Effector memory CD8-positive, alpha-beta T cell (primary cell): ENCODE measurements around the gene KCNN3.

Source experiments
- ATAC-seq: fragments of 150-1000 bp; cut with Tn5 transposase; replicated peaks from 2 replicates; pipeline ENCODE4 v1.10.0; 2021; ENCODE audit warnings: mild to moderate bottlenecking, moderate library complexity
- DNase-seq, 3 experiments: peaks; one replicate each; pipeline ENCODE4 v3.0.0; 2021
- H3K27ac Mint-ChIP-seq, 2 donors: one replicate each; pipeline ENCODE4 v1.8.0; 2022; ENCODE audit warnings: mild to moderate bottlenecking in 2 of 2, mixed read lengths in 2 of 2, moderate library complexity in 2 of 2
- H3K27me3 Mint-ChIP-seq, 2 donors: one replicate each; pipeline ENCODE4 v1.8.0; 2022; ENCODE audit warnings: mixed read lengths in 2 of 2
- H3K36me3 Mint-ChIP-seq: one replicate; pipeline ENCODE4 v1.8.0; 2022; ENCODE audit warnings: mild to moderate bottlenecking, moderate library complexity, mixed read lengths; ENCODE audit not compliant: insufficient read depth
- H3K4me1 Mint-ChIP-seq, 2 donors: one replicate each; pipeline ENCODE4 v1.8.0; 2022; ENCODE audit warnings: low read depth in 2 of 2, mixed read lengths in 2 of 2
- H3K4me3 Mint-ChIP-seq, 2 donors: one replicate each; pipeline ENCODE4 v1.8.0; 2022; ENCODE audit warnings: mild to moderate bottlenecking in 2 of 2, mixed read lengths in 2 of 2, moderate library complexity in 2 of 2
- H3K9me3 Mint-ChIP-seq, 2 donors: one replicate each; pipeline ENCODE4 v1.8.0; 2022; ENCODE audit warnings: mixed read lengths in 2 of 2

Gene KCNN3

DNA sequence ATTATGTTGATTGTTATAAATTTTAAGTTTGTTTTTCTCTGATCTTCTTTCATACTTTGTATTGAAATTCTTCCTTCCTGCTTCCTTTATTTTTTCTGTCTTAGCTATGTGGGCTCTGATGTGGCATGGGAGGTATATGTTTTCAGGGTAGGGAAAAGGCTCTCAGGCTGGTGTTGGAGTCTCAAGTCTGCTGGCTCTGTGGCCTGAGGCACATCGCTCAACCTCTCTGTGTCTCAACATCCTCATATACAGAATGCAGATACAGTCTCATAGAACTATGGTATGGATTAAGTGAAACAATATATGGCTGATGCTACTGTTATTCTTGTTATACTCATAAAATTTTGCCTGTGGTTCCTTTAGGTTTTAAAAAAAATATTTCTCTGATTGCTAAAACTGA, 105.9 kb downstream of the KCNN3 start:
- DNase-seq: no peak
- no peak for ATAC-seq
- no peak overlapping the region for H3K27ac Mint-ChIP-seq
- H3K4me3 Mint-ChIP-seq: no peak overlapping the region
- no peaks in the 10 kb centered on the region for H3K9me3 Mint-ChIP-seq
- no peaks in the 10 kb centered on the region for H3K36me3 Mint-ChIP-seq
- peaks cover 3 to 4% of the 10 kb centered on the region in 2 donors for H3K4me1 Mint-ChIP-seq
- H3K27me3 Mint-ChIP-seq: peaks cover 39 to 56% of the 10 kb centered on the region in 2 donors

DNA sequence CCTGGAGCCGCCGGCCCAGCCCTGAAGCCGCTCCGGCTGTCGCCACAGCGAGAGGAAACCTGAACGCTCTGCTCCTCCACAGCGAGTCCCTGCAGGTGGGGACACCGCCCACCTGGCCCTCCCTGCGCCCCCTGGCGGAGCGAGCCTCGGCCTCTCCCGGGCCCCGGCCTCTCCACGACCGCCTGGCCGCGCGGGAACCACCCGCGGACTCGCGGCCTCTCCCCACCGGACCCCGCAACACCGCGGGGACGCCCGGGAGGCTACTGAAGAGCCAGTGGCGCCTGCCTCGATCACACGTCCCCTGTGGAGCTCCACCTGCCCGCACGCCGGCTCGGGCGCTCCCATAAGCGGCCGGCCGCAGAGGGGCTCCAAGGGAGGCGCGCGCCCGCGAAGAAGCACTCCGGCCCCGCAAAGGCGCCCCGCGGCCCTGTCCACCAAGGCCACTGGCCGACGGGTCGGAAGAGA, 109.6 kb downstream of the KCNN3 start:
- Mint-ChIP-seq H3K4me3 (peak overlapping the region; percentile 36 to 53), H3K27me3 (peaks cover 31 to 53% of the 10 kb centered on the region in 2 donors), H3K9me3 (no peaks in the 10 kb centered on the region), H3K4me1 (peaks cover 7 to 8% of the 10 kb centered on the region in 2 donors), H3K36me3 (no peaks in the 10 kb centered on the region), H3K27ac (no peak overlapping the region)
- ATAC-seq (peak; percentile 99), DNase-seq (peak; percentile 83 to 84 (median 83))

DNA sequence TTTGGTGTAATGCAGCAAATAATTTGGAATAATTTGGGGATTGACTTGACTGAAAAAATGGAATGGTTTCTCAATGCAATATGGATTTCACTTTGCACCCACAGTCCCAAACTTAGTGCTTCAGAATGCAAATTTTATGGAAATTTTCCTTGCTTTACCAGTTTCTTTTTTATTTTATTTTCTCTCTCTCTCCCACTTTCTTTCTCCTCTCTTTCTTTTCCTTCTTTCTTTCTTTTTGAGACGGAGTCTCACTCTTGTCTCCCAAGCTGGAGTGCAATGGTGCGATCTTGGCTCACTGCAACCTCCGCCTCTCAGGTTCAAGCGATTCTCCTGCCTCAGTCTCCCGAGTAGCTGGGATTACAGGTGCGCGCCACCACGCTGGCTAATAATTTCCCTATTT, 110.3 kb downstream of the KCNN3 start:
- Mint-ChIP-seq H3K36me3 (no peaks in the 10 kb centered on the region), H3K9me3 (no peaks in the 10 kb centered on the region), H3K27ac (no peak overlapping the region), H3K27me3 (peaks cover 24 to 51% of the 10 kb centered on the region in 2 donors), H3K4me3 (peak overlapping the region; percentile 36 to 53), H3K4me1 (peaks cover 7 to 8% of the 10 kb centered on the region in 2 donors)
- no peak for DNase-seq
- ATAC-seq: no peak

DNA sequence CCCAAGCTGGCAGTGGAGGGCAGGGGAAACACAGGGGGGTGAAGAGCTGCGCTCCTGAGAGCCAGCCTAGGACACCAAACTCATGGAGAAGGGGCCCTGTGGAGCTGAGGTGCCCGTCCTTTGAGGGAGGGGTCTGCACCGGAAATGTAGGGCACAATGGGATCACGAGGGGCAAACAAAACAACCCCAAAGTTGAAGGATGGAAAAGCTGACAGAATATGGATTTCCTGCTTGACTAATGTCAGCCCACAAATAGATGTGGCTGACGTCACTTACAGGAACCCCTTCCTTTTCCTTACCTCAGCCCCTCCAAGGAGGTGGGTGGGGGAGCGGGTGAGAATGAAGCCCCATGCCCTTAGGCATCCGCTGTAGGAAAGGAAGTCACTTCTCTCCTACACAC, 110.9 kb downstream of the KCNN3 start:
- Mint-ChIP-seq H3K36me3 (no peaks in the 10 kb centered on the region), H3K27ac (no peak overlapping the region), H3K9me3 (no peaks in the 10 kb centered on the region), H3K4me1 (peaks cover 7 to 8% of the 10 kb centered on the region in 2 donors), H3K4me3 (peak overlapping the region in 1 of 2 donors; percentile 55), H3K27me3 (peaks cover 18 to 51% of the 10 kb centered on the region in 2 donors)
- ATAC-seq (peak; percentile 35), DNase-seq (no peak)

DNA sequence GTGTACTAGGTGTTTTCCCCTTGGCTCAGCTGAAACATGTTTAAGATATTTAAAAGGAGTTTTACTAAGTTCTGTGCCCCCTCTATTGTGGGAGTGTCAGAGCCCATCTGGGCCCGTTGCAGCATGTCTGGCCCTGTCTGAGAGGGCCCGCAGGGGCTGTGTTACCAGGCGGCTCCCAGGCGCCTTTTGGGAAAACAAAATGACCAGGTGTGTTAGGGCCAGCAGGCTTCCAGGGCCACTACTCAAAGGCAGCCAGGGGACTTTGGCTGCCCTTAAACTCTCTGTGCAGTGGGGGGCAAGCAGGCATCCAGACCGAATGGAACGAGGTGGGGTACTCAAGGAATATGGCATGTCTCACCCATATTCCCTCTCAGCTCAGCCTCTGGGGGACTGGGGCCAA, 111.7 kb downstream of the KCNN3 start:
- peaks cover 7 to 8% of the 10 kb centered on the region in 2 donors for H3K4me1 Mint-ChIP-seq
- peaks cover 15 to 51% of the 10 kb centered on the region in 2 donors for H3K27me3 Mint-ChIP-seq
- H3K36me3 Mint-ChIP-seq: no peaks in the 10 kb centered on the region
- H3K27ac Mint-ChIP-seq: no peak overlapping the region
- H3K9me3 Mint-ChIP-seq: no peaks in the 10 kb centered on the region
- H3K4me3 Mint-ChIP-seq: no peak overlapping the region
- DNase-seq (no peak), ATAC-seq (no peak)

DNA sequence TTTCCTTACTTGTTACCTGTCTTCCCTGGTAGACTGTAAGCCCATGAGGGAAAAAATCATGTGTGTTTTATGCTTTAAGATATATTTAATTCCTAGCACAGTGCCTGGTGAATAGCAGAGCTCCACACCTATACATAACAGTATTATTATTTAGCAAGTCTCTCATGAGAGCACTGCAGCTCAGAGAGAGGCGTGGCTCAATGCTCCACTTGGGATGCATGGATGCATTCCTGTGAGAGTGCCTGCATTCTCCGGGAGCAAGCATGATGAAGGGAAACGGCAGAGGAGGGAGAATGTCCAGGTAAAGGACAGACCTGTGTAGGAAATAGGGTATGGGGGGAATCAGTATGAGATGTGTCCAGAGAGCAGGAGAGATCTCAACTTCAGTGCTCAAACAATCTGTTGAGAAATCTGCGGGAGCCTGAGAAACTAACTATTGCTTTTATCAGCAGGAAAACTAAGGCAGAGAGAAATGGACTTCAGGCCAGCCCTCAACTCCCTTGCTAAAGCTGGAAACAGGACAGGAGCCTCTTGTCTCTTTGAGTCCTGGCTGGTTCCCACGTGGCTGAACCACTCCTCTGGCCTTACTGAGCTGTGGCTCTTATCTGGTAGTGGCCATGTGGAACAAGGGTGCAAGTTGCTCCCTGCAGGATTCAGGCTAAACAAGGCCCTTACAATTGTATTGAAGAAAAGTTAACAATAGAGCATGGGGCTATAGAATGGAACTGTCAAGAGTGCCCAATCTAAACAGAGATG, 113.1 kb downstream of the KCNN3 start:
- peaks cover 6 to 45% of the 10 kb centered on the region in 2 donors for H3K27me3 Mint-ChIP-seq
- H3K9me3 Mint-ChIP-seq: no peaks in the 10 kb centered on the region
- no peak overlapping the region for H3K4me3 Mint-ChIP-seq
- no peaks in the 10 kb centered on the region for H3K36me3 Mint-ChIP-seq
- no peak for ATAC-seq
- DNase-seq: no peak
- H3K4me1 Mint-ChIP-seq: peaks cover 7 to 8% of the 10 kb centered on the region in 2 donors
- H3K27ac Mint-ChIP-seq: no peak overlapping the region

DNA sequence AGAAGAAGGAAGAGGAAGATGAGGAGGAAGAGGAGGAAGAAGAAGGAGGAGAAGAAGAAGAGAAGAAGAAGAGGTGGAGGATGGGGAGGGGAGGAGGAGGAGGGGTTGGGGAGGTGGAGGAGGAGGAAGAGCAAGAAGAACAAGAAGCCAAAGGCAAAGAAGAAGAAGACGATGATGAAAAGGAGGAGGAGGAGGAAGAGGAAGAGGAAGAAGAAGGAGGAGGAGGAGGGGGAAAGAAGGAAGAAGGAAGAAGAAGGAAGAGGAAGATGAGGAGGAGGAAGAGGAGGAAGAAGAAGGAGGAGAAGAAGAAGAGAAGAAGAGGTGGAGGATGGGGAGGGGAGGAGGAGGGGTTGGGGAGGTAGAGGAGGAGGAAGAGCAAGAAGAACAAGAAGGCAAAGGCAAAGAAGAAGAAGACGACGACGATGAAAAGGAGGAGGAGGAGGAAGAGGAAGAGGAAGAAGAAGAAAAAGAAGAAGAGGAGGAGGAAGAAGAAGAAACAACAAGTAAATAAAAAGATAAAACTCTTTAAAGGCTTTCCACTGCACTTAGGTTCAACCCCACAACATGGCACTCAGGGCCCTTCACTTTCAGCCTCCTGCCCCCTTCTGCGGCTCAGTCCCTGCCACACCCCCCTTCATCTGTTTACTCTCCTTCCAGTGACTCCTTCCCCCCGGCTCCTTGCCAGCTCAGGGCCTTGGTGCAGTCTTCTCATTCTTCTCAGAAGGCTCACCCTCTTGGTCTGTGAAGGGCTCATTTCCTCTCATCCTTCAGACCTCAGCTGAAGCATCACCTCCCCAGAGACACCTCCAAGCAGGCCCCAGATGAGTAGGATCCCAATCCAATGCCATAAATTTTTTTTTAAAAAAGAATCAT, 114.0 kb downstream of the KCNN3 start:
- H3K4me1 Mint-ChIP-seq: peaks cover 7 to 11% of the 10 kb centered on the region in 2 donors
- no peaks in the 10 kb centered on the region for H3K9me3 Mint-ChIP-seq
- H3K27me3 Mint-ChIP-seq: peaks cover 11 to 53% of the 10 kb centered on the region in 2 donors
- DNase-seq (no peak), ATAC-seq (no peak)
- peak overlapping the region in 1 of 2 donors; percentile 58 for H3K27ac Mint-ChIP-seq
- no peaks in the 10 kb centered on the region for H3K36me3 Mint-ChIP-seq
- no peak overlapping the region for H3K4me3 Mint-ChIP-seq

DNA sequence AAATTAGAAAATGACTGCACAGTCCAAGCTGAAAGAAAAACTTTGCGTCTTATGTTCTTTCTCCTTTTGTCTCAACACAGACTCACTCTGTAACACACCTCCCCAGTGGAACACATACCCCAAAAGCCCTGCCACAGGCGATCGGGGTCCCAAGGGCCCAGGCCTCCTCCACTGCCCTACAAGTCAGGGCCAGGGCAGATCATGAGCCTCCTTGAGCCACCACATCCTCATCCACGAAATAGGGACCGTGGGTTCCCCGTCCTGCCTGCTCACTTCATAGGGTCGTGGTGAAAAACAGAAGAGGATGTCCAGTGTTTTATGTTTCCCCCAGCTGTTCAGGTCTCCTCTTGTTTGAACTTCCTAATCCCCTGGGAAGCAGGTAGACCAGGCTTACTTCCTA, 116.7 kb downstream of the KCNN3 start:
- no peak overlapping the region for H3K27ac Mint-ChIP-seq
- H3K27me3 Mint-ChIP-seq: peaks cover 18 to 61% of the 10 kb centered on the region in 2 donors
- peaks cover 4 to 7% of the 10 kb centered on the region in 2 donors for H3K4me1 Mint-ChIP-seq
- H3K9me3 Mint-ChIP-seq: no peaks in the 10 kb centered on the region
- no peak overlapping the region for H3K4me3 Mint-ChIP-seq
- no peaks in the 10 kb centered on the region for H3K36me3 Mint-ChIP-seq
- no peak for DNase-seq
- ATAC-seq: no peak

DNA sequence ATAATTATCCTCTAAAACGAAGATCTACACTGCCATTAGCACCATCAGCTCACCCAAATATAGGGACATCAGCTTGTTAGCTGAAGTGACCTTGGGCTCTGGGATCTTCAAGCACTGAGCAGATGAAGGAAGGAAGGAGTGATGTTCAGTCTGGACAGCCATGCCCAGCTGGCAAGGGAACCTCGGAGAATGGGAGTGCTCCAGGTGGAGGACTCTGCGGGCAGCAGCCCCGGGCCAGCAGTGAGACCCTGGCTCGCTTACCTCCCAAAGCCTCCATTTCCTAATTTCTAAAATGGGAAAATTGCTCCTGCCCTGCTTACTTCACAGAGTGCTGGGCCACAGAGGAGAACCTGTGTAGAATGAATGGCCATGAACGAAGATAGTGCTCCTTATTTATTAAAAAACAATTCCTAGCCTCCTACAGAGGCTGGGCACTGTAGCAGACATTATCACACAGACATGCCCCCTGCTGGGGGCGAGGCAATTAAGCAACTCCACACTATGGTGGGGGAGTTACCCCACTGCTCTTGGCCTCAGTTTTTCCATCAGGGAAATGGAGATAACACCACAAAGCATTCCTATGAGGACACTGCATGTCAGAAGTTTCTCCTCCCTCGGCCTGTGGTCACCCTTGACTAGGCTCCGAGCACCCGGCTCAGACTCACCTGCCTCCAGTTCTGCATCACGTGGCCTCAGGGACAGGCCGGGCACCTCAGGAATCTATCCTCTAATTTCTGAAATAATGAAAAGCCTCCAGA, 117.6 kb downstream of the KCNN3 start:
- peaks cover 18 to 71% of the 10 kb centered on the region in 2 donors for H3K27me3 Mint-ChIP-seq
- peaks cover 14 to 17% of the 10 kb centered on the region in 2 donors for H3K4me1 Mint-ChIP-seq
- no peak for DNase-seq
- ATAC-seq: no peak
- H3K27ac Mint-ChIP-seq: no peak overlapping the region
- H3K9me3 Mint-ChIP-seq: no peaks in the 10 kb centered on the region
- no peaks in the 10 kb centered on the region for H3K36me3 Mint-ChIP-seq
- no peak overlapping the region for H3K4me3 Mint-ChIP-seq

DNA sequence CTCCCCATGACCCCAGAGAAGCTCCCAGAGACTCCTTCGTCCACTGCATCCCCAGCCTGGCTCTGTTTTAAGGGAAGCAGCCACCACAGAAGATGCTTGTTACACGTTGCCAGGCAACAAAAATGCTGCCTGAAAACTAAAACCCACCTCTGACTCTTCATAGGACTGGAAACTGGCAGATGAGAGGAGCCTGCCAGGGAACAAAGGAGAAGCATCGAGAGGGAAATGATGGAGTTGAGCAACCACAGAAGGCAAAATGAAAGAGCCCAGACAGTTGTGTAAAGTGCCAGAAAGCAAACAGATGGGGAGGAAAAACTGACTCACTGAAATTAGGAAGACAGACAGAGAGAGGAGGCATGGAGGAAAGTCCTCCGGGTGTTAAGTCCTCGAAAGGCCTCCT, 118.4 kb downstream of the KCNN3 start:
- no peak for DNase-seq
- Mint-ChIP-seq H3K27ac (no peak overlapping the region), H3K4me3 (no peak overlapping the region), H3K36me3 (no peaks in the 10 kb centered on the region), H3K4me1 (peaks cover 21 to 23% of the 10 kb centered on the region in 2 donors), H3K9me3 (no peaks in the 10 kb centered on the region), H3K27me3 (peaks cover 18 to 78% of the 10 kb centered on the region in 2 donors)
- ATAC-seq: no peak

DNA sequence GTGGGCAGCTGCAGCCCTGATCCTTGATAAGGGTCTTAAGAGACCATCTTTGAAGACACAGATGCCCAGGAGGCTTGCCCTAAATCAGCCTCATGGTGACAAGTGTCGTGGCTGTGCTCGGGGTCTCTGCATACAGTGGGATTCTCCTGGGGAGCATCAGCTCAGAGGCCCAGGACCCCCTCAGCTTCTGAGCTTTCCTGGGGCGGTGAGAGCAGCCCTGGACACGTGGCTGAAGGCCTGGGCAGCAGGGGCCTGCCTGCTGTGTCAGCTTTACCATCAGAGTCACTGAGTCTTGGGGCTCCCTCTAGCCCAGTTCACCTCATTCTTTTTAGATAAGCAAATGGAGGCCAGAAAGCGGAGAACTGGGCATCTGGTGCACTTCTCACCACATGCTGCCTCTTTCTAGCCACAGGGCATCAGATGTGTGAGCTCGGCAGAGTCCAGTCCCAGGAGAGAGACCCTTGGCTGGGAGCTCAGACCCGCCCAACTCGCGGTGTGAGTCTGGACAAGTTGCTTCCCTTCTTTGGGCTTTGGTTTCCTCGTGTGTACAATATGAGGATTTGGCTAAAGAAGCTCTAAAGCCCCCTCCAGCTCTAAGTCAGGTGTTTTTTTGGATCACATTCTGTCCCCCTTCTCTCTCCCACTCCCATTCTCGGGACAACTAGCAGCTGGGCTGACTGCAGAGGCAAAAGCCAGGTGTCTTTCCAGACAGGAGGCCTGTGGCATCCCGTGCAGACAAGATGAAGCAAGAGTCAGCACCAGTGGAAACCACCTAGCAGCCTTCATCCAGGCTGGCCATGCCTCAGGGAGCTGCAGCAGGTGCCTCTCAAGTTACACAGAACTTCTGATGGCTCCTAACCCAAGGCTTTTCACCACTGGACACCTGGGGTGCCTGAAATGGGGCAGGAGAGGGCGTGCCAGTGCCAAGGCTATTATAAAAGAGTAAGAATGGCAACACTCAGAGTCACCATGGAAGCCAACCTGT, 119.1 kb downstream of the KCNN3 start:
- H3K27me3 Mint-ChIP-seq: peaks cover 18 to 86% of the 10 kb centered on the region in 2 donors
- H3K27ac Mint-ChIP-seq: no peak overlapping the region
- H3K4me3 Mint-ChIP-seq: no peak overlapping the region
- peaks cover 27 to 28% of the 10 kb centered on the region in 2 donors for H3K4me1 Mint-ChIP-seq
- DNase-seq (no peak), ATAC-seq (no peak)
- H3K9me3 Mint-ChIP-seq: no peaks in the 10 kb centered on the region
- no peaks in the 10 kb centered on the region for H3K36me3 Mint-ChIP-seq

DNA sequence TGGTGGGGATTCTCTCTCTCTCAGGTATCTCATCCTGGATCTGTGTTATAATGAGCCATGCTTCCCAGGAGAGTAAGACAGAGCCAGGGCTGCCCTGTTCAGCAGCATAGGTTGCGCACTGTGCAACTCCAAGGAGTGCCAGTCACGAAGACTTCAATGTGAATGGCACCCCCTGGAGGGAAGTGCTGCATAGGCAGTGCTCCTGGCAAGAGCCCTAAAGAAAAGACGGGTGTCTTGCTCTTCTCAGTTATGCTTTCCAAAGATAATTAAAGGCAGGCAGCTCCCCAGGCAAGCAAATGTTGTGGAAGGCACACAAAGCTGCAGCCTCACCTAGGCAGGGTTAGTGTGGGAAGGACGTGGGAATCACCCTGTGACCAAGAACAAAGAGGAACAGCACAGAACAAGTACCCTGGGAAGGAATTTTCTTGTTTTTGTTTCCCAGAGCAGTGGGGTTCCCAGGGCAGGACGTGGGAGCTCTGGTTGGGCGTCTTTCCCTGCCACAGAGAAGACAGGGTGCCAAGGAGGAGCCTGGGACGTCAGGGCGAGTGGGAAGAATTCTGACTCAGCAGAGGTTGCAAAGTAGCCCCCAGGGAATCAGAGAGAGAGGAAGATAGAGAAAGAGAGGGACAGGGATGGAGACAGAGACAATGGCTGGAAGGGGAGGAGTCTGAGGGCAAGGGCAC, 120.9 kb downstream of the KCNN3 start:
- no peak overlapping the region for H3K4me3 Mint-ChIP-seq
- no peaks in the 10 kb centered on the region for H3K36me3 Mint-ChIP-seq
- ATAC-seq (no peak), DNase-seq (no peak)
- peaks cover 18 to 79% of the 10 kb centered on the region in 2 donors for H3K27me3 Mint-ChIP-seq
- H3K4me1 Mint-ChIP-seq: peaks cover 37 to 40% of the 10 kb centered on the region in 2 donors
- no peaks in the 10 kb centered on the region for H3K9me3 Mint-ChIP-seq
- peak overlapping the region in 1 of 2 donors; percentile 63 for H3K27ac Mint-ChIP-seq
